ENCODE data around the gene DPH6.
A peak's percentile ranks its signal among the peaks of the same experiment; 100 is the strongest.

DPH6 gene

DNA sequence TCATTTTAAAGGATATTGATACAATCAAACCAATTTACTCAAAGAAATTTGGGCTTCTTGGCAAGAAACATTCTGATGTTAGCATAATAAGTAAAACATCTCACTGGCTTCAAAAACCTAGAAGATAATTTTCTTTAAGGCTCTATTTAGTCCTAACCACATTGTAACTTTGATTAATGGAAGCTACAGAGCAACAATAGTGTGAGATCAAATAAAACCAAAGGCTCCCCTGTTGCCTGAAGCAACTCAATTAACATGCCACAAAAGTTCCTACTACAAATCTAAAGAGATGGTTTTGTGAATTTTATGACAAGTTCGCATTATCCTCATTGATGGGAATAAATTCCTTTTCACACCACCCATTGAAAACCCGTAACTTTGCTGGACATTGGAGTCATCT lies 5.9 kb downstream of the DPH6 start:
- DNase-seq, result no peak

DNA sequence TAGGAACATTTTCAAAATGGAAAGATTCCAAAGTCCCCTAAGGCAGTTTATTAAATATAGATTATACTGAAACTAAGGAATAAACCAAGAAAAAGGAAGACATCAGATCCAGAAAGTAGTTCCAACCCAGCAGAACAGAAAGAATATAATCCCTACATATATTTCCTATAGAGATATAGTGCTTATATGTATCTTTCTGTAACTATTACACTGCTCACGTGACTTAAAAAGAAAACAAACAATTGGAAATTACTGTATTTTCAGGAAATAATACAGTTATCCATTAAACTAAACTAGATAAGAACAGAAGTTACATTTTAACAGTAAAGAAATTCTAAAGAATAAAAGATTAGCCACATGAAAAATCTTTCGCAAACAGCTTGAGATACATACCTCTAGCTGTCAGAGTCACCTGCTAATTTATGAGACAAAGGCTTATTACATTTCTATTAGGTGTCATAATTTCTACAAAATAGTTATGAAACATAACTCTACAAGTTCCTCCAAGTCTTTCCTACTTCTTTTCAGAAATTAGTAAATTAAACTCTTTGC lies 10.5 kb downstream of the DPH6 start:
- no peak for DNase-seq

DNA sequence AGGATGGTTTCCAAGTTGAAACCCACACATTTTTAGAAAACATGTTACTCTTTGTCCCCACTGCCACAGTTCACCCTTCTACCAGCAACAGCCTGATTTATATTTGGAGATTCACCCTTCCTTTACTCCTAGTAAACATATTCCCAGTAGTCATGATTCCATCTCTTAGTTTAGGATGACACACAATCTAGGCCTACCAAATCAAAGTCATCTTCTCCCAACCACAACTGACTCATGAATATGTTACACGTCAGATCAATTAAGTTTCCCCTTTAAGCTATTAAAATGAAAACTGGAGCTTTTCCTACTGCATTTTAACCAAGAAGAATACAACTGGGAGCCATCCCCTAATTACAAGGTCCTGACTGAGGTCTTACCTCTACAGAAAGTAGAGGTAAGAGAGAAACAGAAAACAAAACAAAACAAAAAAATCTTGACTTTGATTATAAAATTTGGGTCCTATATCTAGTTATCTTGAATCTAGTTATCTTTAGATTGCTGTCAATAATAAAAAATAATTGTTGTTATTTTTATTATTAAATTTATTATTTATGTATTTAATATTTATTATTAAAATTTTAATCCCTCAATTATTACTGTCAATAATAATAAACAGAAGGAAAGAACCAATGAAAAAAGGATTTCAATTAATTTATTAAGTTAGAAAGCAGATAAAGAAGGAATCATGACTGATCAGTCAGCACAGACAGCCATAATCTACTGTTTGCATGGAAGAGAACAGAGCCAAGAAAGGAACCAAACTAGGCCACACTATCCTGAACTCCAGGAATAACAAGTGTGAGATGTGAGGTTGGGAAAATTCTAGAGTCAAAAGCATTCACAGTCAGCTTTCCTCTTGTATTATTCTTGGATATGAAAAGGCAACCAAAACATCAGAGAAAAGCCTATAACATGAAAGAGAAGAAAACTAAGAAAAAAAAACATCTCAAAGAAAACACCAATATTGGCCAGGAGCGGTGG lies 12.5 kb downstream of the DPH6 start:
- DNase-seq, result peak; percentile 76

DNA sequence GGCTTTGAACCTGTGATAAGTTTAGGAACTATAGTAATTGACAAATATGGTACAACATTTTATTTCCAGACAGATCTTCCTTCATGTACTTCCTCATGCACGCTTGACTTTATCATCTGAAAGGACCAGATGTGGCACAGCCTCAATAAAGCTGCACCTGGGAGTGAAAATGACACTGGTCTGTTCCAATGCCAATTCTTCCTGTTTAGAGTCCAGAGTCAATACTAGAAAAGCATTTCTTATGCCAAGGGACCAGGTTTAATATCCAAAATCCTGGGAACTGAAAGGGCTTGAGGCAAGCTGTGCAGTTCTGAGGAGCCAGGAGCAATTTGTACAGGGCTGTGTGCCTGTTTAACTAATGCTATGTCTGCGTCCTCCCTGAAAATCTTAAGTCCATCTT lies 15.3 kb downstream of the DPH6 start:
- DNase-seq, result no peak

DNA sequence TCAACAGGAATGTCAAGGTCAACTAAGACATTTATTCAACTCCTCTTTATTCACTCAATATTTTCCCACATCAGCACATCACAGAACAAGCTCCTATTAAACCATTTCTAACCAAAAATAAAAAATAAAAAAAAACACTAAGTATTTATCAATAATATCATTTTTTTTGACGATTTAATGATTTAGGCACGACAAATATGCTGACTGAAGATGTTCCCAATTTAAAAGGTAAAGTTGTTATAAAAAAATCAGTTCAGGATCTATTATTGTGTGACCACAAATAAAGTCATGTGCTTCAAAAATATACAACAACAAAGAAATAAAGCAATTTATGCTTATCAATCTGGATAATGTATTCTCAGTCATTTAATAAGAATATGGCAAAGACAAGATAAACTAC lies 16.2 kb downstream of the DPH6 start:
- no peak for DNase-seq

DNA sequence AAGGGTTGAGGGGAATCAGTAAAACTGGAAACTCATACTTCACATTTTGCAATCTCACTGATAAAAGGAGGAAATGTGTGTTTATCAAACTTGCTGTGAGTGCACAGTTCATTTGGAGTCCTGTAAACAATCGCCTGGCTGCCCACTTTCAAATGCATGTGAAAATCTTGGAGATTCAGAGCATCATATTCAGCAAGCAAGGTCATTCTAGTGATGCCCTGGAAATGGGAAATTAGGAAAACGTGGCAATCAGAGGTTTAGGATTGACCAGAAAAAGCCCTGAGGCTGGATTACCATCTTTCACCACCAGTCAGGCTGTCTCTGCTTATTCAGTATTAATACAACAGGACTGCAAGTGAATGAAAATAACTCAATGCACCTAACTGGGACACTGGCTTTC lies 23.9 kb downstream of the DPH6 start:
- no peak for DNase-seq

DNA sequence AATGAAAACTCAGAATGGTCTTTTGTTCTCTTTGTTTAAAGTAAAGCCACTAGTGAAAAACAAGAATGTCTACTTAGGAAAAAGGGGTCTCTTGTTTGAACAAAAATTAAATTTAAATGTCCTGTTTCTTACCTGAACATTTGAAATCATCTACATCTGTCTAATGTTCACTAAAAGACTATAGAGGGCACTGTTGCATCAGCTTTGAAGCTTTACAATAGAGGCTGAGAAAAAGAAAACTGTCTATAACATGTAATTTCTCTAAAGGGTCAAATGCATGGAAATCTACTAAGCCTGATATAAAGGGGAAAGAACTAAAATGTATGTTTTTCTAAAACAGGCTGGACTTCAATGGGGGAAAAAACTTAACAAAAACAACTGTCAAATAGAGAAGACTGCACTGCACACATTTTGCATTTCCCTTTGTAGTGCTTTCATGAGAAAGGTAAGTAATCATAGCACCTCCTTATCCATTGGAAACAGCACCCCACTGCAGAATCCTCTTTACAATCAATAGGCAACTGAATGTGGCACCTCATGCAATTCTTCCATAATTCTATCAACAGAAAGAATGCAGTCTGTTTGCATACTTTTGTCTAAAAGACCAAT lies 26.3 kb downstream of the DPH6 start:
- peak; percentile 75 for DNase-seq

DNA sequence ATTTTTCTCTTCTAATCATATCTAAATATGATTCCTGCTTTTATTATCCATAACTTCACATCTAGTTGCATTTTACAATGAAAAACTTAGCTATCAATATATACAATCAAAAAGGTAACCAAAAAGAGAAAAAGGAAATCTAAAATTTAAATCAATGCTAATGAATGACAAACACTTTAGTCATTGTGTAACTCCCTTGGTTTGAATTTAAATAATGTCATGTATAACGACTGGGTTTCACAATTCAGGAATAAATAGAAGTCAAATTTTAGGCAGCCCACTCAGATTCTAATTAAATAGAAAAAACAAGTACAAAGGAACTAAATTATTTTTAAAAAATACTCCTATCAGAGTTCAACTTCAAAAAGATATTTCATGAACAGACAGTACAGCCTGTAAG lies 26.9 kb downstream of the DPH6 start:
- DNase-seq, result no peak

DNA sequence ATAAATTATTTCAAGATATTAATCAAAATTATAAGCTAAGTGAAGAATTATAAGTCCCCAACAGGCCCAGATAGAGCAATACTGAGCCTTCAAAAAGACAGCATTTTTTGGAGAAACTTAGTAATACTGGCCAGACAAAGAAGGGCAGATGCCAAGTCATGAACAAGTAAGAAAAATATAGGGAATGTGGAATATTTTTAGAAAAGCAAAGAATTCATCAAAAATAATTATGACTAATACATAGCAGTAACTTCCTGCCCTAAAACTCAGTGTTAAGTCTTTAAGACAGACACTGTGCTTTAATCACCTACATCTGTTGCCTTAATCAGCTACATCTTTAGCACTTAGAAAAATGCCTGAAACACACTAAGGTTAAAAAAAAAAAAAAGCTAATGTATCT lies 31.2 kb downstream of the DPH6 start:
- DNase-seq, result peak; percentile 81

DNA sequence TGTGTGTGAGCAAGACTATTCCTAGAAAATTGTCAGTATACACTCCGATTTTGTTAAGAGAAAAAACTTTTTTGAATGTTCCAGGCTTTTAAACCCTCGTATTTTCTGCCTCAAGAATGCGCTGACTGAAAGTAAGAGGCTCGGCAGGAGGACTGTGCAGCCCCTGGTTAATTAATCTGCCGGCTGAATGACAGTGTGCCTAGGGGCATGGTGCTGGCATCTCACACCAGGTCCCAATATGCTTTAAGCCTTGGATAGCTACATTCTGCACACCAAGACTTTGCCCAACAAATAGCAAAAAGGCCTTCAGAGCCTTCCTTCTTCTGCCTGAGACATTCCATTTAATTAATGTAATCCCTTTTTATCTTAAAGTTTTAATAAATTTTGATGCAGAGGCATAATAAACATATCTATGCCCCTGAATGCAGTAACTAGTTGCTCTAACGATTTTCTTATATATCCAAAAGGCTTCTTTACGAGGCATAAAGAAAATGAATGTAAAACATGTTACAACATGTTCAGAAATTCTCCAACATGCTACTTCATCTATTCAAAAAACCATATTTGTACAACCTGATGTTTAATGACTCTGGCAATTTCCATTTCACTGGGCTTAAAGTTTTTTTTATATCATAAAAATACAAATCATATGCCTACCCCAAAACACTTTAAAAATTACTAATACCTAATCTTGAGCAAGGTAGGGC lies 37.9 kb downstream of the DPH6 start:
- DNase-seq, result no peak

DNA sequence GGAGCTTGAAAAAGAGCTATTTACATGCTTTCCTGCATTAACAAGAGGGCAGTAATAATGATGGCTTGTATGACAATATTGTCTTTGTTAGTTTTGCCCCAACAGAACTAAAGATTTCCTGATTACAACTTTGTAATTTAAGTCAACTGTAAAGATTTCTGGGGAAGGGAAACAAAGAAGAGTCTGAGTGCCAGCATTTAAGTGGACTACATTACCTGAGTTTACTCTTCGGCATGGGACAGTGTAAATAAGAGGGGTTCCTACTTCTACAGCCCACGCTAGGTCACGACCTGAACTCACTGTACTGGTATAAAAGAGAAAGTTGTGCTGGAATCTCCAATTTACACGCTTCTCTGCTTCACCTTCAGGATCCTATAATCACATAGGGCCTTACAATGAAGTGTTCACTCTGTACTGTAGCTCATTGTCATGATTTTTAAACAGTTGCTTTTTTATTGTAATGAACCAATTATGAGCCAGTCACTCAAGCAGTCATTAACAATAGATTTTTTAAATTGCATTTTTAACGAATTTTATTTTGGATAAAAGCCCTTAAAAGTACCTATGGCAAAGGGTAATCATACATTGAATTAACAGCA lies 39.6 kb downstream of the DPH6 start:
- DNase-seq, result no peak

DNA sequence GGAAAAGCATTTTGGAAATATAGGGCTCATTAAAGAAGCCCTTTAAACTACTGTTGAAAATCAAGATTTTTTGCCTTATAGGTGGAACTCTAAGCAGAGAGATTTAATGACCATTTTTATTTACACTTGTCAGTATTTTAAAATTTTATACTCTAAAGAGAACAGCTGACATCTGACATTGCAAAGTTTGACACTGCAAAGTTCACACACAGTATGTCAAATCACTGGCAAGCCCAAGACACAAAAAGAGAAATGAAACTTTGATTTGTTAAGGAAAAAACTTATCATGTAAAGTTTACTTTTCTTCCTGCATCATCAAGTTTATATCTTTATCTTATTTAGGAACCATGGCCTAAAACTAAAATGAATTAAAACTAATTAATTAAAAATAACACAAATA lies 40.2 kb downstream of the DPH6 start:
- DNase-seq, result no peak

DNA sequence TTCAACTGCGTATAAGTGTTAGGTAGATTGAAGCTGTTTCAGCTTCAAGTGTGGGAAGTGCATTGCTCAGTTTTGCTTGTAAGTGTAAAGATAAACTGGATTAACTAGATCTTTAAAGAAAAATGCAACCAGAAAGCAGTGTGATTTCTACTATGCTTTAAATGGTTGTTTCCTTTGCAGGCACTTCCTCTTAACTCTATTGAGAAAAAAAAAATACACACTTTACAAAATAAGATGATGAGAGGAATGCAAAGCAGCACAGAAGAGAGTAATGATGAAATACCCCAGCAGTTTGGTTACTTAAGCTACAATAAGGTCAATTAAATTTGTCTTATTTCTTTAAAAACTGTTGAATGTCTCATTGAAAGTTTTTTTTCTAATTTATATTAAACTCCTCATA lies 40.8 kb downstream of the DPH6 start:
- DNase-seq, result no peak

DNA sequence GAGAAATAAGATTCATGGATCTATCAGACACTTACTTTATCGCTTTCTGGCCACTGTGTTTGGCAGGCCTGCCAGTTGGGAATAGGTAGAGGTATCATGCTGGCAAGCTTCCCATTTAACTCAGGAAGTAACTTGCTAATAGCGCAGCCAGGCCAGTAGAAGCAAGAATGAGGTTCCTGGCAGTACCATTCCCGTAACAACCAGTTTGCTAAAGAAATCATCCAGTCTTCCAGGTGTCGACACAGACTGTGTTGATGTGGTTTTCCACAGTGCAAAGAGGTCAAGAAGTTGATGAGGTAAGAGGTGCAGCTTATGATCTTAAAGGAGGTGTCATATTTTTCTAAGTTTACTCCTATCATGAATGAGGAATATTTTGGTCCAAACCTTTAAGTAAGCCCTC lies 46.2 kb downstream of the DPH6 start:
- DNase-seq, result no peak

DNA sequence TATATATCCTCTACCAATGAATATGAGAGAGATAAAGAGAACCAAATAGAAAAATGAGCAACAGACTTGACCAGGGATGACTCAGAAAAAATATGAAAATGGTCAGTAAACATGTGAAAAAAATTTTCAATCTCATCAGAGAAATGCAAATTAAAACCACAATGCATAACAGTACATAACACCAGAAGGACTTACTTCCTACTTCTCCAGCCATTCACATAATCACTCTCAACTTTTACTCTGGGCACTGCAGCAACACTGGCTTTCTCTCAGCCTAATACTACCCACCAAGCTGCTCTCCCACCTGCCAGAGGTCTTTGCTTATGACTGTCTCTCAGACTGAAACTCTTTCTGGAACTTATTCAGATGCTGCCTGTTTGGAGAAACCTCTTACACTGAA lies 49.4 kb downstream of the DPH6 start:
- DNase-seq, result no peak

DNA sequence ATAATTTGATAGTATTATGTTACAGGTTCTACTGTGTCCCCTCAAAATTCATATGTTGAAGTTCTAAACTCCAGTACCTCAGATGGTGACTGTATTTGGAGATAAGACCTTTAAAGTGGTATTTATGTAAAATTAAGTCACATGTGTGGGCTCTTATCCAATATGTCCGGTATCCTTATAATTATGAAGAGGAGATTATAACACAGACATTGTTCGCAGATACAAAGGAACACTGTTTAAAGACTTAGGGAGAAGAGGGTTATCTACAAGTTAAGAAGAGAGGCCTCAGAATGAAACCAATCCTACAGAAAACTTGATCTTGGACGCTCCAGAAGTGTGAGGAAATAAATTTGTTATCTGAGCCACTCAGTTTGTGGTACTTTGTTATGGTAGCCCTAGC lies 50.9 kb downstream of the DPH6 start:
- no peak for DNase-seq

DNA sequence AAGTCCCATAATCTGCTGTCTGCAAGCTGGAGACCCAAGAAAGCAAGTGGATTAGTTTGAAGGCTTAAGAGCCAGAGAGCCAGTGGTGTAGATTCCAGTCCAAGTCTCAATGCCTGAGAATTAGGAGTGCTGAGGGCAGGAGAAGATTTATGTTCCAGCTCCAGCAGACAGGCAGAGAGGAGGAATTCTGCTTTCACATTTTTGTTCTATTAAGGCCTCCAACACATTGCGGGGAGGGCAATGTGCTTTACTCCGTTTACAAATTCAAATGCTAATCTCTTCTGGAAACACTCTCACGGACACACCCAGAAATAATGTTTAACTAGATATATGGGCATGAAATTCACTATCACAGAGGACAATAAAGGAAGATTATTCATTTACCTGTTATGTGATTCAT lies 54.0 kb downstream of the DPH6 start:
- no peak for DNase-seq

DNA sequence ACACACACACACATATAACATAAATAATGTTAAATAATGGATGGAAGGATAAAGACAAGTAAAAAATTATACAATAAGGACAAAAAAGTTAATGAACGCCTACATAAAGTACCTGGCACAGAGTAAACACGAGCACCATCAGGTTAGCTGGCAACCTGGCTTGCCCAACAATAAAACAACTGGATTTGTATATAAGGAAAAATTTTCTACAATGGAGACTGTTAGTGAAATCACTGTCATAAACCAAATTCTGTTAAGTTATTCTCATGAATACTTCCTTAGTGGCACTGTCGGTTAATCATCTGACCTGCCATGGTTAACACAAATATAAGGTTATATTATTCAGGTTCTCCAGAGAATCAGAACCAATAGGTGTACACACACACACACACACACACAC lies 54.8 kb downstream of the DPH6 start:
- DNase-seq, result no peak

DNA sequence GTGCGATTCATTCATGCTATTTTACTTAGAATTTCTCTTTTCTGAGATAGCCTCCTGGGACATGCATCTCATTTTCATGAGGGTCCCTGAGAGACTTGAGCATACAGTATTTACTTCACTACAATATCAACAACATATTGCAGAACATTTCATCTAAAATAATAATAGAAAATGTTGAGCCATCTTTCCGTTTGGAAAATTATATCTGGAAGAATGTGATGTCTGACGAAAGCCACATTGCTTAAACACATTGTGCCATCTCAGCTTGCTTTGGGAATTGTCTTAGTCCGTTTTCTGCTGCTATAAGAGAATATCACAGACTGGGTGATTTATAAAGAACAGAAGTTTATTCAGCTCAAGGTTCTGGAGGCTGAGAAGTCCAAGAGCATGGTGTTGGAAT lies 55.5 kb downstream of the DPH6 start:
- no peak for DNase-seq

DNA sequence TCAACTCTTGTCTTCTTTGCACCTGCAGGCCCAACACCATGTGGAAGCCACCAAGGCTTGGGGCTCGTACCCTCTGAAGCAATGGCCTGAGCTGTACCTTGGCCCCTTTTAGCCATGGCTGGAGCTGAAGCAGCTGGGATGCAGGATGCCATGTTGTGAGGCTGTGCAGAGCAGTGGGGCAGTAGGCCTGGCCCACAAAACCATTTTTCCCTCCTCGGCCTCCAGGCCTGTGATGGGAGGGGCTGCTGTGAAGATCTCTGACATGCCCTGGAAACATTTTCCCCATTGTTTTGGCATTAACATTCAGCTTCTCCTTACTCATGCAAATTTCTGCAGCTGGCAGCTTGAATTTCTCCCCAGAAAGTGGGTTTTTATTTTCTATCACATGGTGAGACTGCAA lies 58.5 kb downstream of the DPH6 start:
- DNase-seq, result no peak

DNA sequence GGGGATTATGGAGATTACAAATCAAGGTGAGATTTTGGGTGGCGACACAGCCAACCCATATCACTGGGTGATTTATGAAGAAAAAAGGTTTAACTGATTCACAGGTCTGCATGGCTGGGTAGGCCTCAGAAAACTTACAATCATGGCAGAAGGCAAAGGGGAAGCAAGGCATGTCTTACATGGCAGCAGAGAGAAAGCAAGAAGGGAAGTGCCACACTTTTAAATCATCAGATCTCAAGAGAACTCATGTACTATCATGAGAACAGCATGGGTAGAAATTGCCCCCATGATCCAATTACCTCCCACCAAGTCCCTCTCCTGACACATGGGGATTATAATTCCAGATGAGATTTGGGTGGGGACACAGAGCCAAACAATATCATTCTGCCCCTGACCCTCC lies 59.7 kb downstream of the DPH6 start:
- DNase-seq, result no peak

DNA sequence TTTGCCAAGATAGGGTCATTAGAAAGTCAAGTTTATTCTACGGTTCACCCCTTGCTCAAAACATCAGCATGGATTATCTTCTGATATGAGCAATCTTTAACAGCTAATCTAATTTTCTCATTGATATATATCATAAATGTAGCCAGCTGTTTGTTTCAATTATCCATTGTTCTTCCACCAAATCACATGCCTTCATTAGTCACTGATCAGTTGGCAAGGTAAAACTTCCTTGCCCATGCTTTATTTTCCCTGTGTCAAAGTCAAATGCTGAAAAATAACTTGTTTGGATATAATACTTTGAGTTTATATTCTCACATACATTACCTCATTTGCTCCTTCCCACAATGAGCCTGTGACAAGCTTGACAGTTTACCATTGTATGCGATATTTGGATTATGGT lies 60.6 kb downstream of the DPH6 start:
- no peak for DNase-seq

DNA sequence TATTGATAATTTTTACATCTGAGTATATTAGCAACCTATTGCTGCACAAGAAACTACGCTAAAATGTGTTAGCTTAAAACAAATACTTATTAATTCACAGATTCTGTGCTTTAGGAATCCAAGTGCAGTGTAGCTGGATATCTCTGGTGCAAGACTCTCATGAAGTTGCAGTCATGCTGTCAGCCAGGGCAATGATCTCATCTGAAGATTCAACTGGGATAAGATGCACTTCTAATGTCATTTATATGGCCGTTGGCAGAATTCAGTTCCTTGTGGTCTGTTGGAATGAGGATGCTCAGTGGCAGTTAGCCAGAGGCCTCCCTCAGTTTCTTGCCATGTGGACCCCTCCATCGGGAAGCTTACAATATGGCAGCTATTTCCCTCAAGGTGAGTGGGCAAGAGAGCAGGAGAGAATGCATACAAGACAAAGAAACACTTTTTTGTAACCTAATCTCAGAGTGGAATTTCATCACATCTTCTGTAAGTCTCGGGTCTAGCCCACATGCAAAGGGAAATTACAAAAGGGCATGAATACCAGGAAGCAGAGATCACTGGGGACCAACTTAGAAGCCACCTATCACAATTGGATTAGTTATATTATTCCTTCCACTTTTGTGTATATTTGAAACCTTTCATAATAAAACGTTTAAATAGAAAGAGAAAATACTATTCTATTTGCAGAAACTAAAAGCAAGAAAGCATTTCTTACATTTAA lies 61.6 kb downstream of the DPH6 start:
- no peak for DNase-seq

Measured in fibroblast of upper back skin (primary cell).